Smooth muscle cell (in vitro differentiated cells): ENCODE data around the gene MED12L. TPM values are rescaled to one million over a fixed set of nuclear protein-coding genes. Genes with fewer than 3 reads are reported as not detected.

ENCODE experiments used
- DNase-seq: peaks from one replicate; lab custom pipeline; 2025; ENCODE audit not compliant: unreplicated experiment; lab: John Stamatoyannopoulos, UW
- H2AFZ ChIP-seq: fragments of 200-600 bp; sonication (generic); 2 replicates; pipeline ENCODE4 v1.6.0; 2016; ENCODE audit warnings: antibody characterized with exemption, low read depth, mild to moderate bottlenecking
- H3F3A ChIP-seq: fragments of 200-600 bp; sonication (generic); 2 replicates; pipeline ENCODE4 v1.6.0; 2017; ENCODE audit warnings: antibody characterized with exemption, low read depth
- H3K27ac ChIP-seq: fragments of 200-600 bp; sonication (generic); 2 replicates; pipeline ENCODE4 v1.5.1; 2016; ENCODE audit warnings: low read depth, mild to moderate bottlenecking
- H3K27me3 ChIP-seq: fragments of 200-600 bp; sonication (generic); 2 replicates; pipeline ENCODE4 v1.6.1; 2016; ENCODE audit warnings: low read depth, mild to moderate bottlenecking
- H3K36me3 ChIP-seq: fragments of 200-600 bp; sonication (generic); 2 replicates; pipeline ENCODE4 v1.5.1; 2016; ENCODE audit warnings: low read depth
- H3K4me1 ChIP-seq: fragments of 200-600 bp; sonication (generic); 2 replicates; pipeline ENCODE4 v1.5.1; 2016; ENCODE audit warnings: low read depth
- H3K4me2 ChIP-seq: fragments of 200-600 bp; sonication (generic); 2 replicates; pipeline ENCODE4 v1.6.0; 2016; ENCODE audit warnings: mild to moderate bottlenecking
- H3K4me3 ChIP-seq: fragments of 200-600 bp; sonication (generic); 2 replicates; pipeline ENCODE4 v1.5.1; 2016; ENCODE audit warnings: mild to moderate bottlenecking
- H3K79me2 ChIP-seq: fragments of 200-600 bp; sonication (generic); 2 replicates; pipeline ENCODE4 v1.6.0; 2016; ENCODE audit warnings: low read depth, mild to moderate bottlenecking
- H3K9ac ChIP-seq: fragments of 200-600 bp; sonication (generic); 2 replicates; pipeline ENCODE4 v1.6.0; 2016; ENCODE audit warnings: low read depth
- H3K9me3 ChIP-seq: fragments of 200-600 bp; sonication (generic); replicated peaks from 2 replicates; pipeline ENCODE4 v1.5.1; 2016; ENCODE audit warnings: low read depth
- H4K20me1 ChIP-seq: fragments of 200-600 bp; sonication (generic); 2 replicates; pipeline ENCODE4 v1.6.0; 2016; ENCODE audit warnings: low read depth
- WGBS: methylation state at CpG from one replicate; pipeline ENCODE4 v1.1.7; 2016; ENCODE audit warnings: low lambda C conversion rate; 5-methylcytosine and 5-hydroxymethylcytosine counted together
- polyA plus RNA-seq: library from polyadenylated mRNA; unstranded; fragments of >200 nt; fragmentation: Nextera tagmentation; extraction: Ambion mirVana; gene quantifications from 2 replicates; pipeline ENCODE4 v1.2.1, GENCODE V29; 2016
- total RNA-seq: library from RNA; depleted of rRNA; stranded (reverse); fragments of >200 nt; gene quantifications from 2 replicates; pipeline ENCODE4 v1.2.3, GENCODE V29; 2014
- TF ChIP-seq, protein P1 (sequence below): fragments of 200-600 bp; sonication (generic); IDR thresholded peaks from 2 replicates; pipeline ENCODE4 v1.5.1; 2017; ENCODE audit warnings: borderline replicate concordance, mild to moderate bottlenecking, antibody characterized with exemption; ENCODE audit not compliant: insufficient read depth, poor library complexity, severe bottlenecking

Gene MED12L
- total and polyA plus RNA-seq, 2 experiments from 2014 or later, result 0.26 to 1.5 TPM

DNA sequence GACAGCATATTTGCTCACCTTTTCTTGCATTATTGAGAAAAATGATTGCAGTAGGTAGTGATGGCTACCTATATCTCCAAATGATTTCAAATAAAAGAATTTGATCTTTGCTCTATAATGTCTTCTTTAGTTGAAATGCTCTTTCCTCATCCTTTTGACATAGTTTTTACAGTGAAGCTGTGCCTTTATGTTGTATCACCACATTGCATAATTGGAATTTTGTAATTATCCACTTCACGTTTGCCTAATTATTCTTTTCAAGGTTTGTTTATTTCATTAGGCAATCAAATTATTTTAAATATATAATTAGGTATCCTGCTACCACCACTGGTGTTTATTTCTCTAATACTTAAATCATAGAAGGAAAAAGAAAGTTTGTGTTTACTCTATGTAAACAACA lies 265.2 kb downstream of the MED12L start:
- H3K9me3 ChIP-seq, result no peaks in the 10 kb centered on the region
- H3K4me3 ChIP-seq, result no peak overlapping the region
- no peaks in the 10 kb centered on the region for H3F3A ChIP-seq
- no peak overlapping the region for H2AFZ ChIP-seq
- H3K4me2 ChIP-seq, result no peak overlapping the region
- TF ChIP-seq, protein P1, sequence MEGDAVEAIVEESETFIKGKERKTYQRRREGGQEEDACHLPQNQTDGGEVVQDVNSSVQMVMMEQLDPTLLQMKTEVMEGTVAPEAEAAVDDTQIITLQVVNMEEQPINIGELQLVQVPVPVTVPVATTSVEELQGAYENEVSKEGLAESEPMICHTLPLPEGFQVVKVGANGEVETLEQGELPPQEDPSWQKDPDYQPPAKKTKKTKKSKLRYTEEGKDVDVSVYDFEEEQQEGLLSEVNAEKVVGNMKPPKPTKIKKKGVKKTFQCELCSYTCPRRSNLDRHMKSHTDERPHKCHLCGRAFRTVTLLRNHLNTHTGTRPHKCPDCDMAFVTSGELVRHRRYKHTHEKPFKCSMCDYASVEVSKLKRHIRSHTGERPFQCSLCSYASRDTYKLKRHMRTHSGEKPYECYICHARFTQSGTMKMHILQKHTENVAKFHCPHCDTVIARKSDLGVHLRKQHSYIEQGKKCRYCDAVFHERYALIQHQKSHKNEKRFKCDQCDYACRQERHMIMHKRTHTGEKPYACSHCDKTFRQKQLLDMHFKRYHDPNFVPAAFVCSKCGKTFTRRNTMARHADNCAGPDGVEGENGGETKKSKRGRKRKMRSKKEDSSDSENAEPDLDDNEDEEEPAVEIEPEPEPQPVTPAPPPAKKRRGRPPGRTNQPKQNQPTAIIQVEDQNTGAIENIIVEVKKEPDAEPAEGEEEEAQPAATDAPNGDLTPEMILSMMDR, result no peak
- H3K4me1 ChIP-seq, result no peaks in the 10 kb centered on the region
- no peak for DNase-seq
- H3K27me3 ChIP-seq, result no peaks in the 10 kb centered on the region
- H4K20me1 ChIP-seq, result no peaks in the 10 kb centered on the region
- H3K27ac ChIP-seq, result no peak overlapping the region
- no peak overlapping the region for H3K9ac ChIP-seq
- WGBS, result 77% methylated on average over 1 of the region's 1 CpG
- H3K79me2 ChIP-seq, result no peaks in the 10 kb centered on the region
- no peaks in the 10 kb centered on the region for H3K36me3 ChIP-seq

DNA sequence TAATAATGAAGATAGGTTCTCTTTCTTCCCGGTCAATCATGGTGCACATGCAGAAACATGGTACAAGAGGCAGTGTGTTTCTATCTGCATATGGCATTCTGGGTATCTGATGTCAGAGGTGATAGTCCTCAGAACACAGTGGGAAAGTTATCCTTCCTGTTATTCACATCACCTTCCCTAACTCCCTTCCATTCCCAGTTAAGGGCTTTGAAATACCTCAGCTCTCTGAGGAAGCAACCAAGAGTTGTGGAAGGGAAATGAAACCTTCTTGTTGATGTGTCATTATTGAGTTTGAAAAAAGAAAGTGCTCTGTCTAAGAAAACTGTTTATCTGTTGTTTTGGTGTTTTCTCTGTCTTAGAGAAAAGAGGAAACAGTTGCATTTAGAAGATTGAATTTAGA lies 265.8 kb downstream of the MED12L start:
- Histone ChIP-seq H3K27me3 (no peaks in the 10 kb centered on the region), H3K27ac (no peak overlapping the region), H3F3A (no peaks in the 10 kb centered on the region), H3K36me3 (no peaks in the 10 kb centered on the region), H2AFZ (no peak overlapping the region), H4K20me1 (no peaks in the 10 kb centered on the region), H3K9ac (no peak overlapping the region), H3K4me1 (no peaks in the 10 kb centered on the region), H3K79me2 (no peaks in the 10 kb centered on the region), H3K4me3 (no peak overlapping the region), H3K4me2 (no peak overlapping the region), H3K9me3 (no peaks in the 10 kb centered on the region)
- WGBS, result 94% methylated on average over 1 of the region's 1 CpG
- TF ChIP-seq, protein P1, result no peak
- no peak for DNase-seq

DNA sequence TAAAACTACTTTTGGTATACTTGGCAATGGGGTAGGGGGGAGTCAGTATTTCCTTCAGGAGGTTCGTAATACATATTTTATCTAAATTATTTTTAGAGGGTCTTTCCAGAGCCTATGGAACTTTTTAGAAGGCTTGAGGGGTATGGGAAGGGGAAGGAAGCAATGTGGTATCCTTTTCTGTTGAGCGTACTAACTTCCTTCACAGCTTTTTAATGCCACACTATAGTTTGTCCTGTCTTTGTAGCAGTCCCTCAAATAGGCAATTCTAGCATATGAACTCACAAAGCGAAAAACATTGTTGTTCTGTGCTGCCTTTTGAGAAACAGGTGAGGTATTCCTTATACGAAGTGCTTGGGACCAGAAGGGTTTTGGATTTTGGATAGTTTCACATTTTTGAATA lies 266.2 kb downstream of the MED12L start:
- WGBS, result 98% methylated on average over 4 of the region's 4 CpGs
- Histone ChIP-seq H3K4me2 (no peak overlapping the region), H3F3A (no peaks in the 10 kb centered on the region), H3K27ac (no peak overlapping the region), H3K27me3 (no peaks in the 10 kb centered on the region), H3K9ac (no peak overlapping the region), H3K79me2 (no peaks in the 10 kb centered on the region), H3K9me3 (no peaks in the 10 kb centered on the region), H2AFZ (no peak overlapping the region), H3K36me3 (no peaks in the 10 kb centered on the region), H3K4me1 (no peaks in the 10 kb centered on the region), H4K20me1 (no peaks in the 10 kb centered on the region), H3K4me3 (no peak overlapping the region)
- no peak for DNase-seq
- TF ChIP-seq, protein P1, result no peak

DNA sequence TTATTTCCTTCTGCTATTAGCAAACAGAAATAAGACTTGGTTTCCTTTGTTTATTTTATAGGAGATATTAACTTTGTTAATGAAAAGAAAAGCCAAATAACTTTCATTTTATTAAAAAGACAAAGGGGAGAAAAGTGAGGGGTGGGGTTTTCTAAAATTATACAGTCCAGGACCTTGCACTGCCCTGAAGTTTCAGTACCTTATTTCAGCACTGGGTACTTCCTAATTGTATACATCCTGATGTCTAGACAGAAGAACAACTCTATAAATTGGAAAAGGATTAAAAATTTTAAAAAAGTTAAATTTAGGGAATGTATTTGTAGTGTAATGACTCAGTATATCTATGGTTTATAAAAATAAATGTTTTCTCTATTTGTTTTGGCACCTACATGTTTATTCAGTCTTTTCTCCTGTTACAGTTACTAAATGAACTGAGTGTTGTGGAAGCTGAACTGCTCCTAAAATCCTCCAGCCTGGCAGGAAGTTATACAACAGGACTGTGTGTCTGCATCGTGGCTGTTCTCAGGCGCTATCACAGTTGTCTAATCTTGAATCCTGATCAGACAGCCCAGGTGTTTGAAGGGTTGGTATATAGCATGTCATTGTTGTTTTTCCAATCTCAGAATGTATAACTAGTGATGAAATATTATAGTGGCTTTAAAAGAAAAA lies 271.5 kb downstream of the MED12L start:
- Histone ChIP-seq H3K27me3 (no peaks in the 10 kb centered on the region), H4K20me1 (no peaks in the 10 kb centered on the region), H2AFZ (no peak overlapping the region), H3K4me2 (no peak overlapping the region), H3K36me3 (no peaks in the 10 kb centered on the region), H3K9me3 (no peaks in the 10 kb centered on the region), H3K4me3 (no peak overlapping the region), H3F3A (no peaks in the 10 kb centered on the region), H3K79me2 (no peaks in the 10 kb centered on the region), H3K9ac (no peak overlapping the region), H3K4me1 (no peaks in the 10 kb centered on the region), H3K27ac (no peak overlapping the region)
- WGBS, result 56% methylated on average over 2 of the region's 2 CpGs
- DNase-seq, result no peak
- TF ChIP-seq, protein P1, result no peak
